Small intestine (tissue), 7 donors: ENCODE measurements around the gene STK24. TPM values are rescaled to one million over a fixed set of nuclear protein-coding genes. Genes with fewer than 3 reads are reported as not detected.

Experiments
- DNase-seq, 2 donors: peaks; one replicate each; pipeline versions ENCODE4 v3.0.0 to v3.0.0-alpha.2; 2013
- FAIRE-seq: peaks from 2 replicates; lab custom pipeline; 2012; peaks lifted over from hg19 to GRCh38; lab: Jason Lieb, UNC
- H3K27ac ChIP-seq, 3 donors: one replicate each; pipeline ENCODE4 v1.5.1; 2013; ENCODE audit warnings: low read length in 2 of 3, mild to moderate bottlenecking in 2 of 3, control low read depth in 1 of 3, inconsistent platforms in 1 of 3, low read depth in 1 of 3, moderate library complexity in 1 of 3
- H3K27me3 ChIP-seq, 3 donors: one replicate each; pipeline ENCODE4 v1.6.1; 2013; ENCODE audit warnings: low read length in 3 of 3, inconsistent platforms in 1 of 3; ENCODE audit not compliant: control insufficient read depth in 3 of 3, insufficient read depth in 3 of 3
- H3K36me3 ChIP-seq, 3 donors: one replicate each; pipeline ENCODE4 v1.6.1; 2013; ENCODE audit warnings: low read length in 3 of 3, inconsistent platforms in 1 of 3, low read depth in 1 of 3, mild to moderate bottlenecking in 1 of 3, moderate library complexity in 1 of 3; ENCODE audit not compliant: control insufficient read depth in 3 of 3, insufficient read depth in 2 of 3
- H3K4me1 ChIP-seq, 3 donors: one replicate each; pipeline ENCODE4 v1.6.1; 2013; ENCODE audit warnings: low read length in 2 of 3, inconsistent platforms in 1 of 3, low read depth in 1 of 3, mild to moderate bottlenecking in 1 of 3, moderate library complexity in 1 of 3; ENCODE audit not compliant: control insufficient read depth in 3 of 3, insufficient read depth in 2 of 3
- H3K4me3 ChIP-seq, 3 donors: one replicate each; pipeline ENCODE4 v1.5.1; 2013; ENCODE audit warnings: low read length in 3 of 3, control low read depth in 1 of 3, inconsistent platforms in 1 of 3, low read depth in 1 of 3, mild to moderate bottlenecking in 1 of 3, moderate library complexity in 1 of 3
- H3K9me3 ChIP-seq, 2 donors: one replicate each; pipeline ENCODE4 v1.6.1; 2013; ENCODE audit warnings: low read depth in 1 of 2, low read length in 1 of 2; ENCODE audit not compliant: control insufficient read depth in 2 of 2, insufficient read depth in 1 of 2
- WGBS, 3 donors: extraction: QIAGEN DNeasy Blood & Tissue Kit; methylation state at CpG; one replicate each; pipeline ENCODE4 v1.1.7; 2013; 5-methylcytosine and 5-hydroxymethylcytosine counted together
- polyA plus RNA-seq, 4 donors: library from polyadenylated mRNA; stranded (reverse) in 3 of 4; unstranded in 1 of 4; fragments of 200-250 nt in 3 of 4; fragments of 120-200 nt in 1 of 4; gene quantifications; one replicate each; pipeline versions ENCODE4 v1.2.1 to v1.2.3, GENCODE V29; 2013
- donor health status: healthy with polysubstance abuse.
- donor health status: control.
- donor health status: control.
- donor health status: Bipolar disorder and iron deficiency.
- donor health status: healthy.

The STK24 gene
- polyA plus RNA-seq, 4 donors, result 71.4 to 119 (median 115) TPM

DNA sequence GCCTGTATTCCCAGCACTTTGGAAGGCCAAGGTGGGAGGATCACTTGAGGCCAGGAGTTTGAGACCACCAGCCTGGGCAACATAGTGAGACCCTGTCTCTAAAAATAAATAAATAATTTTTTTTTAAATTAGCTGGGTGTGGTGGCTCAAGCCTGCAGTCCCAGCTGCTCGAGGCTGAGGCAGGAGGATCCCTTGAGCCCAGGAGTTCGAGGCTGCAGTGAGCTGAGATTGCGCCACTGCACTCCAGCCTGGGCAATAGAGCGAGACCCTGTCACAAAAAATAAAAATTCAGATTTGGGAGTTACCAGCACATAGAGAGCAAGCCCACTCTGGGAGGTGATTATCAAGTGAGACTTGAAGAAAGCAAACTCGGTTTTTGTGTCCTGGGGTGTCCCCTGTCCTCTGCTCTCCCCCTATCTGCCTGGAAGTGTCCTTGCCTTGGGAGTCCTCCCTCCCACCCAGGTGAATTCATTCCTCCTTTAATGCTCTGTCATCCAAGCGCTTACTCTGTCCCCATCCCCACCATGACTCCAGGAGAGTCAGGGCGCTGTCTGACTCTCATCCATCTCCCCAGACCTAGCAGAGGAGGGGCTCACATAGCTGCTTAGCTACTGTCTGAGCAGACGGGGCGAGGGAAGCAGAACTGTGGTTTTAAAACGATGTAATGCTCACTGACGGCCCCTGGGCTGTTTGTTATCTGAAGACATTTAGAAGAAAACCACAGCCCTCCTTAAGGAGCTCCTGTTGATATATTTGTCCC, 146.8 kb downstream of the STK24 start:
- WGBS, 3 donors, result 72 to 78% (median 76%) methylated on average over 11 of the region's 11 CpGs
- no peaks in the 10 kb centered on the region for H3K9me3 ChIP-seq
- H3K4me3 ChIP-seq, result no peak overlapping the region
- no peak overlapping the region for H3K27ac ChIP-seq
- peaks cover 0 to 44% (median 0%) of the 10 kb centered on the region in 3 donors for H3K36me3 ChIP-seq
- no peak for FAIRE-seq
- no peaks in the 10 kb centered on the region for H3K4me1 ChIP-seq
- H3K27me3 ChIP-seq, result no peaks in the 10 kb centered on the region
- DNase-seq, result no peak

DNA sequence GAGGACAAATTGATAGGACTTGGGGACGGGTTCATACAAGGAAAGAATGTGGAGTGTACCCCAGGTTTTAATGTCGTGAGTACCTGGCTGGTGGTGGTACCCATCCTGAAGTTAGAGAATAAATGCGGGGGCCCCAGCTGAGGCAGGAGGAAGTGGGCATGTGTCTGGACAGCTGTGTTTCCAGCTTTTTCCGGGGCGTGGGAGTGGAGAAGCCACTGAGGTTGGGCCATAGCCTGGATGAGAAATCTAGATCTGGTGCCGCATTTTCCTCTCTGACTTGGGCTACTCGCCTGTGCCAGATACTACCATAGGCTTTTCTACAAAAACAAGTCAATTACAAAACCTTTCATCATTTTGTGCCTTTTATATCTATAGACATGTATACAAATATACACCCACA, 147.4 kb downstream of the STK24 start:
- Histone ChIP-seq H3K27ac (no peak overlapping the region), H3K36me3 (peaks cover 0 to 46% (median 0%) of the 10 kb centered on the region in 3 donors), H3K4me3 (no peak overlapping the region), H3K4me1 (no peaks in the 10 kb centered on the region), H3K27me3 (no peaks in the 10 kb centered on the region), H3K9me3 (no peaks in the 10 kb centered on the region)
- 90 to 97% (median 90%) methylated on average over 7 of the region's 7 CpGs for WGBS, 3 donors
- DNase-seq (no peak), FAIRE-seq (no peak)

DNA sequence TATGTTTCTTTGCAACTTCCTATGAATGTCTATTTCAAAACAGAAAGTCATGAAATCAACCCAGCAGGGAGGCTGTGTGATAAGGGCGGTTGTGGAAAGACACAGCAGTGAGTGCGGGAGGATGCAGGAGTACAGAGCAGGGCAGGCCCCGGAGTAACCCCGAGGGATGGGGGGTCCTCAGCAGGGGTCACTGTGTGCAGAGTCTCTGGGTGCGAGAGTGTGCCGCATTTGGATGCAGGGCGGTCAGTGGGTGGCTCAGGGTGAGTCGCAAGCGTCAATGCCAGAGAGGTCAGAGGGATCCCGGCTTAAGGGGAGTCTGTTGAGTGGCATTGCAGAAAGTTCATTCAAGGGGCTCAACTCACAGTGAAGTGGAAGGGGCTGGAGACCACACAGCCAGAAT, 147.8 kb downstream of the STK24 start:
- Histone ChIP-seq H3K36me3 (peaks cover 0 to 48% (median 0%) of the 10 kb centered on the region in 3 donors), H3K9me3 (no peaks in the 10 kb centered on the region), H3K27me3 (no peaks in the 10 kb centered on the region), H3K27ac (no peak overlapping the region), H3K4me3 (no peak overlapping the region), H3K4me1 (no peaks in the 10 kb centered on the region)
- 84 to 86% (median 85%) methylated on average over 10 of the region's 10 CpGs for WGBS, 3 donors
- DNase-seq (no peak), FAIRE-seq (no peak)

DNA sequence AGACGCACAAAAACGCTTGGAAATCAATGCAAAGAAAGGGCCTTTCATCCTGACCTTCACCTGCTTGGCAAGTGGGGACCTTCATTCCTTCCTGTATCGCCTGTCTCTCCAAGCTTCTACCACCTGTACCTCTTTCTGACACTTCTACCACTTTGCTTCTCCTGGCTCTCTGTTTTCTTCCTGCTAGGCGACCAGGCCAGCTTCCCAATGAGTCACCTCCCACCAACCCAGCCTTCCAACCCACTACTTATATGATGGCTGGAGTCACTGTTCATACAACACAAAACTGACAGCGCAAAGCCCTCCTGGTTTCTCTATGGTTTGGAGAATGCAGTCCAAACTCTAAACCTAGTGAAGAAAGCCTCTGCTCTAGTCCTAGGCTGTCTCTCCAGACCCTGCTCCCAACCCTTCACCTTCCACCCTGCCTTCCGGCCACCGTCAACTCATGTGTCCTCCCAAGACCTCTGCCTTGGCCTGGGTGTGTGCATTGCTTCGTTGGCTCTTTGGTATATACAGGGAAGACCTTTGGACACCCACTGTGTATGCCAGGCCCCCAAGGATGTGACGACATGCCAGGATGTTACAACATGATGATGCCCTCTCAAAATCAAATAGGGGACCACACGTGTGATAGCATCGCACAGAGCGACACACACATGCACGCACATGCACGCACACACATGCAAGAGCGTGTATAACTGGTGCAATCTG, 148.5 kb downstream of the STK24 start:
- Histone ChIP-seq H3K4me1 (no peaks in the 10 kb centered on the region), H3K9me3 (no peaks in the 10 kb centered on the region), H3K27ac (no peak overlapping the region), H3K27me3 (no peaks in the 10 kb centered on the region), H3K4me3 (no peak overlapping the region), H3K36me3 (peaks cover 0 to 45% (median 0%) of the 10 kb centered on the region in 3 donors)
- DNase-seq, result no peak
- 76 to 86% (median 76%) methylated on average over 15 of the region's 15 CpGs for WGBS, 3 donors
- FAIRE-seq, result no peak

DNA sequence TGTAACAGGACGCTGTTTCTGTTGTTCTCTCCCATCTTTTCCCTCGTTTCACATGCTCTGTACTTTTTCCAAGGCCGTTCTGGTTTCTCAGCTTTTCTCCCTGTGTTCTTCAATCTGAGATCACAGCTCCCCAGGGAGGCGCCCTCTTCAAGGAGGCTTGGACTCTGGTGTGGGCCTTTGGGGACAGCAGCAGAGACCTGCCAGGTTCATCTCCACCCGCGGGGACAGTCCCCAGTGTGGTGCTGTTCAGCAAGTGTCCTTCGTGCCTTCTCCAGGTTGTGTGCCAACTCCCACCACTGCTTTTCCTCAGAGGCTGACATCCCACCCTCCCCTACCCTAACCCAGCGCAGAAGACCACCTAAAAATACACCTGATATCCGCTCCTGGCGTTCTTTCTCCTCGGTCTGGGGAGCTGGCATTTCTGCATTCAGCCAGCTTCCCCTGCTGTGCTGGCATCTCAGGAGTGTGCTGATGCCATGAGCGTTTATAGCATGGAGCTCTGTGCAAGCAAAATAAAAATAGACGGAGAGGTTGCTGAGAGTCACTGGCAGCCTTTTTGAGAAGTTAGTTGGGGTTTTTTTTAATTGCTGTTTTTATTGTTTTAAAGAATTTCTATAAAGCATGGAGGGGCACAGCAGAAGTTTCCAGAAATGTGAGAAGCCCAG, 149.4 kb downstream of the STK24 start:
- Histone ChIP-seq H3K36me3 (peaks cover 0 to 44% (median 0%) of the 10 kb centered on the region in 3 donors), H3K4me3 (no peak overlapping the region), H3K27me3 (no peaks in the 10 kb centered on the region), H3K27ac (no peak overlapping the region), H3K9me3 (no peaks in the 10 kb centered on the region), H3K4me1 (no peaks in the 10 kb centered on the region)
- DNase-seq (no peak), FAIRE-seq (no peak)
- WGBS, 3 donors, result 87 to 90% (median 88%) methylated on average over 13 of the region's 13 CpGs

DNA sequence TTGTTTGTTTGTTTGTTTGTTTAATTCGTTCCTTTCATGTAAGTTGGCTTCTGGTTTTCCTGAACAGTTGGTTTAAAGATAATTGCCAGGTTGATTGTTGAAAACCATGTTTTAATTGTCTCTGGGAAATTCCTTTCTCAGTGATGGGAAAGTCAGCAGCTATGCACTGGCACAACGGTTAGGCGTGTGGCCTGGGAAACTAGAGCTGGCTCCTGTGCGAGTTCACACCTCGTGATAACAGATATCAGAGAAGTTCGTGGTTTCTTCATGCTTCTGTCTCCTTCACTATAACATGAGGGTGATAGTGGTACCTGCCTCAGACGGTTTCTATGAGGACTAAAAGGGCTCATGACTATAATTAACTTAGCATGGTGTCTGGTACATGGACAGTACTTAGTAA, 153.5 kb downstream of the STK24 start:
- Histone ChIP-seq H3K4me1 (no peaks in the 10 kb centered on the region), H3K36me3 (peaks cover 0 to 43% (median 0%) of the 10 kb centered on the region in 3 donors), H3K9me3 (no peaks in the 10 kb centered on the region), H3K27me3 (no peaks in the 10 kb centered on the region), H3K27ac (no peak overlapping the region), H3K4me3 (no peak overlapping the region)
- DNase-seq (no peak), FAIRE-seq (no peak)
- 71 to 82% (median 72%) methylated on average over 7 of the region's 7 CpGs for WGBS, 3 donors

DNA sequence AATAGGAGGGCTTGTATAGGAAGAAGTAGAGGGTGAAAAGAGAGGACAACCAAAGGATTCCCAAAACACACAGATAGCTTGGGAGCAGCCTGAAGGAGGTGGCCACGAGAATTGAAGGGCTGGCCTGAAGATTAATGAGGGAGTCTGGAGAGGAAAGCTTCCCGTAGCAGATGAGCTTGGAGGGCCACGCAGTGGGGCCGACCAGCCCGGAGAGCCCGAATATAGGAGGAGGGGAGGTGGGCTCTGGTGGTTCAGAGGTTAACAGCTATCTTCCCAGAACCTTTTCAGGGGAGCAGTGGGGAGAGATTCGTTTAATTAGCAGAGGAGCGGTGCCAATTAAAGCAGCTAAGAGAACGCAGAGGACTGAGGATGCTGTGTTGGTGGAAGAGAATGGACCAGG, 154.9 kb downstream of the STK24 start:
- H3K36me3 ChIP-seq, result peaks cover 0 to 35% (median 0%) of the 10 kb centered on the region in 3 donors
- WGBS, 3 donors, result 87 to 93% (median 88%) methylated on average over 9 of the region's 9 CpGs
- no peak for DNase-seq
- H3K27me3 ChIP-seq, result no peaks in the 10 kb centered on the region
- H3K9me3 ChIP-seq, result peaks cover 0 to 5% of the 10 kb centered on the region in 2 donors
- no peak for FAIRE-seq
- H3K4me1 ChIP-seq, result peaks cover 0 to under 1% (median 0%) of the 10 kb centered on the region in 3 donors
- no peak overlapping the region for H3K27ac ChIP-seq
- H3K4me3 ChIP-seq, result no peak overlapping the region

DNA sequence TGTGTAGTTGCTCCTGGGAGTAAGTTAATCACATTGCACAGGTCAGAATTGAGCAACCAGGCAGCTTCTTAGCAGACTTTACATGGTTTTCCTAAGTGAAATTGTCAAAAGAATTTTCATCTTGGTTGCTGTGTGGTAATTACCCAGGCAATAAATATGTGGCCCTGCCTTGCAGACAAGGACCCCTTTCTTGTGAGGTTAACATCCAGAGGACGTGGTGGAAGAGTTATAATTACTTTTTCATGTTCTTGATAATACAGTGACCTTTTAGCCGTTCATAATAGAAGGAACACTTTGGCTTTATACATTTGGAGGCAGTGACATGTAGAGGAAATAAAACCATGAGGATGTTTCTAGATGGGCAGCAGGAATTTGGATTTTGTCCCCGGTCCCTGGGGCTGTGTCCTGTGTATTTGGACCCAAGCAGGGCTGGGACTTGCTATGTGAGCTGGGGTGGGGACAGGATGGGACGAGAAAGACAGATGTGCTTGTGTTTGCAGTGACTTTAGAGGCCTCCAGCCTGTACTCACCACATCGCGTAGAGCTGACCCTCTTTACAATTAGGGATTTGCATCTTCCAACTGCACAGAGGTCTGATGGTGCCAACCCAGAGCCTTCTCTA, 156.2 kb downstream of the STK24 start:
- Histone ChIP-seq H3K36me3 (peaks cover 0 to 36% (median 0%) of the 10 kb centered on the region in 3 donors), H3K27ac (no peak overlapping the region), H3K4me3 (no peak overlapping the region), H3K27me3 (no peaks in the 10 kb centered on the region), H3K9me3 (peaks cover 0 to 5% of the 10 kb centered on the region in 2 donors), H3K4me1 (peaks cover 0 to 8% (median 0%) of the 10 kb centered on the region in 3 donors)
- 72 to 87% (median 85%) methylated on average over 6 of the region's 6 CpGs for WGBS, 3 donors
- FAIRE-seq (no peak), DNase-seq (no peak)
